SK-N-SH (cell line): ENCODE results near the gene CLN5. TPM values are rescaled to one million over a fixed set of nuclear protein-coding genes. Genes with fewer than 3 reads are reported as not detected.

Experiments
- CTCF ChIA-PET: fragments of 300-600, 350-600 bp; formaldehyde crosslinking; extraction: SDS; loops from one replicate; lab custom pipeline; 2021; lab: Yijun Ruan, JAX
- POLR2A ChIA-PET: fragments of 350-600 bp; sonication (Branson Sonifier 250); formaldehyde crosslinking; extraction: SDS; loops from one replicate; lab custom pipeline; 2020; ENCODE audit warnings: antibody characterized with exemption, inconsistent platforms; lab: Yijun Ruan, JAX
- DNase-seq: peaks from one replicate; pipeline ENCODE4 v3.0.0; 2012
- H2AFZ ChIP-seq: fragments of 200-600 bp; sonication (generic); 2 replicates; pipeline ENCODE4 v1.8.1; 2016; ENCODE audit warnings: antibody characterized with exemption, mild to moderate bottlenecking, low read depth
- H3F3A ChIP-seq: fragments of 200-600 bp; sonication (generic); replicated peaks from 2 replicates; pipeline ENCODE3; 2016; ENCODE audit warnings: antibody characterized with exemption, mild to moderate bottlenecking; ENCODE audit not compliant: insufficient read depth
- H3K27ac ChIP-seq, 2 experiments: fragments of 200-500 bp in 1 of 2; fragments of 200-600 bp in 1 of 2; sonication (Bioruptor generic) in 1 of 2; sonication (generic), shearing (Covaris generic) in 1 of 2; 2 replicates each; pipeline versions ENCODE4 v1.5.1 to v1.6.1; 2014 to 2016; ENCODE audit warnings: low read depth in 2 of 2, inconsistent platforms in 1 of 2, low read length in 1 of 2, mild to moderate bottlenecking in 1 of 2, mixed read lengths in 1 of 2
- H3K27me3 ChIP-seq: fragments of 200-600 bp; sonication (generic), shearing (Covaris generic); 2 replicates; pipeline ENCODE4 v1.6.1; 2016; ENCODE audit warnings: mixed run types; ENCODE audit not compliant: insufficient read depth
- H3K36me3 ChIP-seq, 2 experiments: fragments of 200-500 bp in 1 of 2; fragments of 200-600 bp in 1 of 2; sonication (Bioruptor generic) in 1 of 2; sonication (generic) in 1 of 2; replicated peaks in 1 of 2; 2 replicates each; pipeline versions ENCODE3 to v1.5.1; 2014 to 2016; ENCODE audit warnings: low read length in 1 of 2, mild to moderate bottlenecking in 1 of 2; ENCODE audit not compliant: insufficient read depth in 2 of 2, control insufficient read depth in 1 of 2
- H3K4me1 ChIP-seq, 2 experiments: fragments of 200-500 bp in 1 of 2; fragments of 200-600 bp in 1 of 2; sonication (Bioruptor generic) in 1 of 2; sonication (generic), shearing (Covaris generic) in 1 of 2; 2 replicates each; pipeline versions ENCODE4 v1.5.1 to v1.6.1; 2014 to 2016; ENCODE audit warnings: low read depth in 1 of 2, low read length in 1 of 2, mixed run types in 1 of 2; ENCODE audit not compliant: insufficient read depth in 2 of 2, control insufficient read depth in 1 of 2
- H3K4me2 ChIP-seq: fragments of 200-600 bp; sonication (generic), shearing (Covaris generic); 2 replicates; pipeline ENCODE4 v1.6.1; 2017; ENCODE audit warnings: mixed run types
- H3K4me3 ChIP-seq, 2 experiments: fragments of 200-500 bp in 1 of 2; fragments of 200-600 bp in 1 of 2; sonication (Bioruptor generic) in 1 of 2; sonication (generic), shearing (Covaris generic) in 1 of 2; 2 replicates each; pipeline versions ENCODE4 v1.5.1 to v1.8.1; 2014 to 2016; ENCODE audit warnings: low read depth in 2 of 2, inconsistent platforms in 1 of 2, low read length in 1 of 2, mild to moderate bottlenecking in 1 of 2, mixed read lengths in 1 of 2, moderate library complexity in 1 of 2
- H3K79me2 ChIP-seq: fragments of 200-600 bp; sonication (generic); 2 replicates; pipeline ENCODE4 v1.8.1; 2017; ENCODE audit warnings: mild to moderate bottlenecking; ENCODE audit not compliant: insufficient read depth
- H3K9ac ChIP-seq: fragments of 200-600 bp; sonication (generic); 2 replicates; pipeline ENCODE4 v1.6.1; 2017; ENCODE audit warnings: mixed run types
- H3K9me2 ChIP-seq: fragments of 200-600 bp; sonication (generic); 2 replicates; pipeline ENCODE4 v1.6.1; 2017; ENCODE audit warnings: mixed run types
- H3K9me3 ChIP-seq: fragments of 200-600 bp; sonication (generic); 2 replicates; pipeline ENCODE4 v1.6.1; 2017; ENCODE audit warnings: mixed run types, mild to moderate bottlenecking, moderate library complexity
- H4K20me1 ChIP-seq: fragments of 200-600 bp; sonication (generic); 2 replicates; pipeline ENCODE4 v1.6.1; 2017; ENCODE audit warnings: mild to moderate bottlenecking, mixed run types; ENCODE audit not compliant: insufficient read depth
- CHD2 ChIP-seq: fragments of 150-350 bp; IDR thresholded peaks from 2 replicates; pipeline ENCODE4 v1.6.1; 2018; ENCODE audit warnings: low read length; ENCODE audit not compliant: partially characterized antibody
- FOSL2 ChIP-seq: IDR thresholded peaks from 2 replicates; pipeline ENCODE4 v1.4.0; 2012; ENCODE audit warnings: low read depth, mild to moderate bottlenecking, moderate library complexity, borderline replicate concordance
- FOXJ3 ChIP-seq: sonication (generic); formaldehyde crosslinking; IDR thresholded peaks from 2 replicates; pipeline ENCODE4 v1.5.1; 2020; ENCODE audit warnings: mild to moderate bottlenecking, missing genetic modification reagents
- FOXM1 ChIP-seq: IDR thresholded peaks from 2 replicates; pipeline ENCODE4 v1.4.0; 2012; ENCODE audit warnings: low read depth, mild to moderate bottlenecking
- MEF2A ChIP-seq: IDR thresholded peaks from 2 replicates; pipeline ENCODE4 v1.4.0; 2012; ENCODE audit warnings: low read depth, borderline replicate concordance
- NFIC ChIP-seq: IDR thresholded peaks from 2 replicates; pipeline ENCODE4 v1.4.0; 2012; ENCODE audit warnings: borderline replicate concordance
- RAD21 ChIP-seq: IDR thresholded peaks from 2 replicates; pipeline ENCODE4 v1.6.1; 2012; ENCODE audit warnings: mild to moderate bottlenecking, low read length
- SIN3A ChIP-seq: IDR thresholded peaks from 2 replicates; pipeline ENCODE4 v1.6.1; 2012; ENCODE audit warnings: low read depth, mild to moderate bottlenecking, low read length, moderate library complexity, borderline replicate concordance
- SMC3 ChIP-seq: IDR thresholded peaks from 2 replicates; pipeline ENCODE4 v1.6.1; 2012; ENCODE audit warnings: low read depth, low read length, improper control_type of control experiment
- TEAD4 ChIP-seq: IDR thresholded peaks from 2 replicates; pipeline ENCODE4 v1.4.0; 2012; ENCODE audit warnings: mild to moderate bottlenecking, borderline replicate concordance; ENCODE audit not compliant: insufficient read depth
- WGBS: methylation state at CpG from one replicate; pipeline ENCODE4 v1.1.6; 2017; ENCODE audit warnings: low lambda C conversion rate; 5-methylcytosine and 5-hydroxymethylcytosine counted together
- polyA plus RNA-seq, 3 experiments: library from polyadenylated mRNA; depleted of rRNA; stranded (reverse); fragments of >200 nt; gene quantifications; 2 replicates each; pipeline ENCODE4 v1.2.3, GENCODE V29; 2012
- TF ChIP-seq, protein P1 (sequence below): fragments of 200-600 bp; sonication (generic); IDR thresholded peaks from 2 replicates; pipeline ENCODE4 v1.6.1; 2017; ENCODE audit warnings: antibody characterized with exemption, mild to moderate bottlenecking, moderate library complexity
- TF ChIP-seq, protein P2 (sequence below): IDR thresholded peaks from 2 replicates; pipeline ENCODE4 v1.4.0; 2012; ENCODE audit warnings: low read depth, borderline replicate concordance
- TF ChIP-seq, protein P3 (sequence below): fragments of 150-350 bp; IDR thresholded peaks from 2 replicates; pipeline ENCODE4 v1.6.1; 2016; ENCODE audit warnings: mild to moderate bottlenecking, low read depth, low read length
- TF ChIP-seq, protein P4 (sequence below): IDR thresholded peaks from 2 replicates; pipeline ENCODE4 v1.6.1; 2012; ENCODE audit warnings: mild to moderate bottlenecking, low read depth, low read length, moderate library complexity
- TF ChIP-seq, protein P5 (sequence below): IDR thresholded peaks from 2 replicates; pipeline ENCODE4 v1.4.0; 2012; ENCODE audit warnings: low read depth

Gene CLN5
- polyA plus RNA-seq, 1 of the 3 experiments (the other 2 are of a cell fraction) = 11.6 TPM

DNA sequence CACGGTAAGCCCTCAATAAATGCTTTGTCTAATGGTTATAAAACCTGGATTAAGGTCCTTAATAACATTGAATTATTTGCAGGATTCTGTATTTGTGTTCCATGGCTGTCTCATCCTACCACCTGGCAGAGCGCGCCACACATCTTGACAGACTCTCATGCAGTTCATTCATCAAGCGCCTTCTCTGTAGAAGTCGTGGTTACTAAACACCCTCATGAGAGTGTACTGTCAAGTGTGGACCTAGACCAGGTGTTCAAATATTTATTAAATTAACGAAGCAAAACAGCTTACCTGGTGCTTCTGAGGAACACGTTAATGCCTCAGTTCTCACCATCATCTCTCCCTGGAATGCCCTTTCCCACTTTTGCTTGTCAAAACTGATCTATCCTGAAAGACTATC is 48.2 kb downstream of the CLN5 start (continued):
- TF ChIP-seq MEF2A (no peak), TEAD4 (no peak), CHD2 (no peak), SMC3 (no peak)
- TF ChIP-seq, protein P1, sequence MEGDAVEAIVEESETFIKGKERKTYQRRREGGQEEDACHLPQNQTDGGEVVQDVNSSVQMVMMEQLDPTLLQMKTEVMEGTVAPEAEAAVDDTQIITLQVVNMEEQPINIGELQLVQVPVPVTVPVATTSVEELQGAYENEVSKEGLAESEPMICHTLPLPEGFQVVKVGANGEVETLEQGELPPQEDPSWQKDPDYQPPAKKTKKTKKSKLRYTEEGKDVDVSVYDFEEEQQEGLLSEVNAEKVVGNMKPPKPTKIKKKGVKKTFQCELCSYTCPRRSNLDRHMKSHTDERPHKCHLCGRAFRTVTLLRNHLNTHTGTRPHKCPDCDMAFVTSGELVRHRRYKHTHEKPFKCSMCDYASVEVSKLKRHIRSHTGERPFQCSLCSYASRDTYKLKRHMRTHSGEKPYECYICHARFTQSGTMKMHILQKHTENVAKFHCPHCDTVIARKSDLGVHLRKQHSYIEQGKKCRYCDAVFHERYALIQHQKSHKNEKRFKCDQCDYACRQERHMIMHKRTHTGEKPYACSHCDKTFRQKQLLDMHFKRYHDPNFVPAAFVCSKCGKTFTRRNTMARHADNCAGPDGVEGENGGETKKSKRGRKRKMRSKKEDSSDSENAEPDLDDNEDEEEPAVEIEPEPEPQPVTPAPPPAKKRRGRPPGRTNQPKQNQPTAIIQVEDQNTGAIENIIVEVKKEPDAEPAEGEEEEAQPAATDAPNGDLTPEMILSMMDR = no peak

DNA sequence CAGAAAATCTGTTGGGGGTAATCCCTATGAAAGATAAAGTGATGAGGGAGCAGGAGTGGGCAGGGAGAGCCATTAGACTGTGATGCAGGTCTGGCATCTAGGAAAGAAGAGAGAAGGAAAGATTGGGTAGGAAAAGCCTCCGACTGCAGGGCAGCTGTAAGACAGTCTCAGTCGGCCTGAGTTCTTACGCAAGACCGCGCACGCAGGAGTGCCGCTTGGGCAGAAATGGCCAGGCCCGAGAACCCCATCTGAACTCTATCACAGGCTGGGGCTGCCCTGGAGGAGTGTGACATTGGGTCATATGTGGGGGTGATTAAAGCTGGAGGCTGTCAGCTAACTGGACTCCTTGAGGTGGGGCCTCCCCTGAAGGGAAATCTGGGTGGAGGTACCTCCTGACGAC is 49.0 kb downstream of the CLN5 start:
- H3K4me3 ChIP-seq = no peak overlapping the region
- H3K36me3 ChIP-seq = peaks cover 9 to 13% of the 10 kb centered on the region in 2 experiments
- H3K79me2 ChIP-seq = no peaks in the 10 kb centered on the region
- POLR2A ChIA-PET = no interaction called here
- no peak for DNase-seq
- no peaks in the 10 kb centered on the region for H3K9me2 ChIP-seq
- H2AFZ ChIP-seq = no peak overlapping the region
- H3K4me2 ChIP-seq = no peak overlapping the region
- no peak overlapping the region for H3K27ac ChIP-seq
- no peaks in the 10 kb centered on the region for H3K27me3 ChIP-seq
- CTCF ChIA-PET = interaction anchor here (2.0 kb wide), 1 partner anchor 11 kb away, joined by 5 read pairs; no protein-coding TSS in a partner anchor
- TF ChIP-seq, protein P1 = no peak
- TF ChIP-seq FOXM1 (no peak), NFIC (no peak), SIN3A (no peak), FOSL2 (no peak), RAD21 (no peak), FOXJ3 (CRISPR knock-in tag) (no peak)
- TF ChIP-seq, protein P2, sequence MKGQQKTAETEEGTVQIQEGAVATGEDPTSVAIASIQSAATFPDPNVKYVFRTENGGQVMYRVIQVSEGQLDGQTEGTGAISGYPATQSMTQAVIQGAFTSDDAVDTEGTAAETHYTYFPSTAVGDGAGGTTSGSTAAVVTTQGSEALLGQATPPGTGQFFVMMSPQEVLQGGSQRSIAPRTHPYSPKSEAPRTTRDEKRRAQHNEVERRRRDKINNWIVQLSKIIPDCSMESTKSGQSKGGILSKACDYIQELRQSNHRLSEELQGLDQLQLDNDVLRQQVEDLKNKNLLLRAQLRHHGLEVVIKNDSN = no peak
- TF ChIP-seq, protein P3, sequence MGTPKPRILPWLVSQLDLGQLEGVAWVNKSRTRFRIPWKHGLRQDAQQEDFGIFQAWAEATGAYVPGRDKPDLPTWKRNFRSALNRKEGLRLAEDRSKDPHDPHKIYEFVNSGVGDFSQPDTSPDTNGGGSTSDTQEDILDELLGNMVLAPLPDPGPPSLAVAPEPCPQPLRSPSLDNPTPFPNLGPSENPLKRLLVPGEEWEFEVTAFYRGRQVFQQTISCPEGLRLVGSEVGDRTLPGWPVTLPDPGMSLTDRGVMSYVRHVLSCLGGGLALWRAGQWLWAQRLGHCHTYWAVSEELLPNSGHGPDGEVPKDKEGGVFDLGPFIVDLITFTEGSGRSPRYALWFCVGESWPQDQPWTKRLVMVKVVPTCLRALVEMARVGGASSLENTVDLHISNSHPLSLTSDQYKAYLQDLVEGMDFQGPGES = no peak
- TF ChIP-seq, protein P4, sequence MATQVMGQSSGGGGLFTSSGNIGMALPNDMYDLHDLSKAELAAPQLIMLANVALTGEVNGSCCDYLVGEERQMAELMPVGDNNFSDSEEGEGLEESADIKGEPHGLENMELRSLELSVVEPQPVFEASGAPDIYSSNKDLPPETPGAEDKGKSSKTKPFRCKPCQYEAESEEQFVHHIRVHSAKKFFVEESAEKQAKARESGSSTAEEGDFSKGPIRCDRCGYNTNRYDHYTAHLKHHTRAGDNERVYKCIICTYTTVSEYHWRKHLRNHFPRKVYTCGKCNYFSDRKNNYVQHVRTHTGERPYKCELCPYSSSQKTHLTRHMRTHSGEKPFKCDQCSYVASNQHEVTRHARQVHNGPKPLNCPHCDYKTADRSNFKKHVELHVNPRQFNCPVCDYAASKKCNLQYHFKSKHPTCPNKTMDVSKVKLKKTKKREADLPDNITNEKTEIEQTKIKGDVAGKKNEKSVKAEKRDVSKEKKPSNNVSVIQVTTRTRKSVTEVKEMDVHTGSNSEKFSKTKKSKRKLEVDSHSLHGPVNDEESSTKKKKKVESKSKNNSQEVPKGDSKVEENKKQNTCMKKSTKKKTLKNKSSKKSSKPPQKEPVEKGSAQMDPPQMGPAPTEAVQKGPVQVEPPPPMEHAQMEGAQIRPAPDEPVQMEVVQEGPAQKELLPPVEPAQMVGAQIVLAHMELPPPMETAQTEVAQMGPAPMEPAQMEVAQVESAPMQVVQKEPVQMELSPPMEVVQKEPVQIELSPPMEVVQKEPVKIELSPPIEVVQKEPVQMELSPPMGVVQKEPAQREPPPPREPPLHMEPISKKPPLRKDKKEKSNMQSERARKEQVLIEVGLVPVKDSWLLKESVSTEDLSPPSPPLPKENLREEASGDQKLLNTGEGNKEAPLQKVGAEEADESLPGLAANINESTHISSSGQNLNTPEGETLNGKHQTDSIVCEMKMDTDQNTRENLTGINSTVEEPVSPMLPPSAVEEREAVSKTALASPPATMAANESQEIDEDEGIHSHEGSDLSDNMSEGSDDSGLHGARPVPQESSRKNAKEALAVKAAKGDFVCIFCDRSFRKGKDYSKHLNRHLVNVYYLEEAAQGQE = no peak
- TF ChIP-seq, protein P5, sequence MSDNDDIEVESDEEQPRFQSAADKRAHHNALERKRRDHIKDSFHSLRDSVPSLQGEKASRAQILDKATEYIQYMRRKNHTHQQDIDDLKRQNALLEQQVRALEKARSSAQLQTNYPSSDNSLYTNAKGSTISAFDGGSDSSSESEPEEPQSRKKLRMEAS = no peak
- H3K9ac ChIP-seq = no peak overlapping the region
- no peaks in the 10 kb centered on the region for H3K9me3 ChIP-seq
- no peaks in the 10 kb centered on the region for H4K20me1 ChIP-seq
- no peaks in the 10 kb centered on the region for H3F3A ChIP-seq
- WGBS = 96% methylated on average over 8 of the region's 9 CpGs
- no peaks in the 10 kb centered on the region for H3K4me1 ChIP-seq
